NCI-H510A treated with DMSO at 0.1 percent for 48 hours (cell line): ENCODE measurements around the gene GABRB2.
A peak's percentile ranks its signal among the peaks of the same experiment; 100 is the strongest.
"Not testable (repeated sequence)": the region's sequence is repeated elsewhere in the genome, so short reads cannot be mapped to it uniquely, and the experiment has no call there.

ENCODE experiments used
- DNase-seq: peaks from one replicate; lab custom pipeline; 2025; lab: John Stamatoyannopoulos, UW

The GABRB2 gene

DNA sequence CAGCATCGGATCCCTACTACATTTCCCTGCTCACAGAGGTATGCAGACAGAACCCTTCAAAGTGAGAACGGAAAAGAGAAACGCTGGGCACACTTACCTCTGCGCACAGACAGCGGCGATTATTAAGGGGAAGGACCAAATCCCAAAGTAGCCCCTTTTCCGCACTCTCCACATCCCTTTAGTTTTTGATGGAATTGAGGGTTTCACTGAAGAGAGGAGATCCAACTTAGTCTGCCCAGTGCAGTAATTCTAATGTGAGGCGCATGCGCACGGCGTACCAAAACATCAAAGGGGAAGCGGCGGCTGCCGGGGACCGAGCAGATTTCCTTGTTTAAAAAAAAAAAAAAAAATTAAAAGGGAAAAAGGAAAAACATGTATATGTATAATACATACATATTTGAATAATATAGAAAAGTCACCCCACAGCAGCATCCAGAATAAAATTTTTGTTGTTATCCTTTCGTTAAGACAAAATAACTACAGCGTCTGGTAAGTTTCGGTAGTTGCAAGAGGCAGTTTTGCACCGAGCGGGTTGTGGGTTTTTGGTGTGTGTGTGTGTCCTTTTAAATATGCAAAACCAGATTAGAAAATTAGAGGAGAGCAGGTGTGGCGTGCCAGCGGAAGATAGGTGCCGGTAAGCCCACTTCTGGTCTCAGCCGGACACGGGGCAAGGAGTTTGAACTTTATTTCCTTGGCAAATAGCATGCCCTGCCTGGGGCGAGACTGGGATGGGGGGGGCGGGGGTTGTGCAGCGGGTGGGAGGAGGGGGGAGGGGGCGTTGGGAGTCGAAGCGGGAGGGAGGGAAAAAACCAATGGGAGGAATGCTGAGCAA lies at the start of gene GABRB2:
Gene GABRB2 (minus strand): TSS at position 256 of the 832 bp plus-strand sequence. CDS start 82 bp downstream, at position 174.
- peak; percentile 47 for DNase-seq

DNA sequence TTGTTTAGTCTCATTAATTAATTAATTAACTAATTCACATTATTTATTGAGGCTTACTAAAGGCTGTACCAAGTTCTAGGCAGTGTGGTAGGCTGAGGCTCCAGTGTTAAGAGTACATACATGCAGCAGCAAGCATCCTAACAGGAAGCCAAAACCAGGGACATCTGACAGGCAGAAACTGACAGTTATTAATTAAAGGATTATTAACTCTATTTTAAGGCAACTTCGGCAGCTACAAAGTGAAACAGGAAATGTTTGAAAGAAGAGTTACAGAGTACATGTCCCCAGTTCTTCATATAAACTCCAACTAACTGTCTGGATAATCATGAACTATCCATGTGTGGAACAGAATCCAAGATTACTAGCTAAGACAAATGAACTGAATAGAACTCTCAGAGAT lies 39.3 kb upstream of the GABRB2 start:
- no peak for DNase-seq

DNA sequence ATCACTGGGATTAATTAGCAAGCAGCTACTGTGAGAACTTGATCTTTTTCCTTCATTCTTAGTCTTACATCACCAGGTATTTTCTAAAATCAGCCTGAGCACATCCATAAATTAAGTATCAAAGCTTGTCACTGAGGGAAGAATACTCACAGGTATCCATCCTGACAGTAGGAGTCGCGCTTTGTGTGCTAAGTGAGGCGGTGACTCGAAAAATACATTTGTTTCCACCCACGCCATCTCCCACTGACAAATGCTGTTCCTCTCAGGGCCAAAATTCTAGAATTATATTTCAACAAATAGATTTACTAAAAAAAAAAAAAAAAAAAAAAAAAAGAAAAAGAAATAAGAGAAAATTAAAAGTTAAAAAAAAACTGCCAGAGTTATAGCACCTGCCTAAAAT lies 34.1 kb upstream of the GABRB2 start:
- DNase-seq: no peak

DNA sequence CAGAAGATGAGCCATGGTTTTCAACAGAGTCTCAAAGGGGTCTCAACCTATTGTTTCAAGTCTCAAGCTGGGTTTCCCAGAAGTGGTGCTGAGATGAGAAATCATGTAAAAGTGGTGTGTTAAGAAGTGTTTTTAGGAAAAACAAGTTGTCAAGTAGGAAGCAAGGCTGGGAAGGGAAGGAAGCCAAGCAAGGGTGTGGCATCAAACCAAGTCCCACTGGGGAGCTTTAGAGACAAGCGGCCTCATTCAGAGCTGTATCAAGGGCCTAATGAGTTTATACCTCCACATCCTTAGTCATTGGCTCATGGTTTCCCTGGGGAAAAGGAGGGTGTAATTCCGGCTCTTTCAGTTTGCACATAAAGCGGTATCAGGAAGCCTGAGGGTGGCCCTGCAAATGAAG lies 26.4 kb upstream of the GABRB2 start:
- no peak for DNase-seq

DNA sequence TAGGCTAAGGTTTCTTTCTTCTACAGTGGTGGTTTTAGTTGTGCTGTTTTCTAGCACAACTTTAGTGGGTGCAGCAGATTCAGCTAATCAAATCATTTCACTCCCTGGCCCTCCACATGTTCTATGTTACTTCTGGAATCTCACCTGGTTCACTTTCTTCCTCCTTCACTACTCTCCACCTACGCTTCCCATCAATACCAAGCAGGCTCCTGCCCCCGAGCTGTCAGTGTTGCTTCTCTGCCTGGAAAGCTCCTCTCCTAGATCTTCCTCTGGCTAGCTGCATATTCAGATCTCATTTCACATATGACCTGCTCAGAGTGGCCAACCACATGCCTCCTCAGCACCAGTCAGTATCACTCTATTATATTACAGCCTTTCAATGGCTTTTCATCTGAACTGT lies 19.6 kb upstream of the GABRB2 start:
- no peak for DNase-seq

DNA sequence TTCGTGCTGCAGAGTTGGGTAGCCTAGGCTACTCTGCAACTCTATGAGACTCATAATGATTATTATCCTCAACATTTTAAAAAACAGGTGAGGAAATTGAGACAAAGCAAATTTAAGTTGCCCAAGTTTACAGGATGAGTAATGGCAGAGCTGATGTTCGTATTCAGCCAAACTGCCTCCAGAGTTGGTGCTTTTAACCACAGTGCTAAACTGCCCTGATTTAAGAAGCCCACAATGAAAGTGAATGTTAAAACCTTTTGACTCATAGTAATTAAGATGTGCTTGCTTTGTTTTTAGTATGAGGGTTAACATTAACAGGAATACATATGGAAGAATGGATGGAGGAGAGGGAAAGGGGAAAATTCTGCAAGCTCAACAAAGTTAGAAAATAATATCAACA lies 15.9 kb upstream of the GABRB2 start:
- no peak for DNase-seq

DNA sequence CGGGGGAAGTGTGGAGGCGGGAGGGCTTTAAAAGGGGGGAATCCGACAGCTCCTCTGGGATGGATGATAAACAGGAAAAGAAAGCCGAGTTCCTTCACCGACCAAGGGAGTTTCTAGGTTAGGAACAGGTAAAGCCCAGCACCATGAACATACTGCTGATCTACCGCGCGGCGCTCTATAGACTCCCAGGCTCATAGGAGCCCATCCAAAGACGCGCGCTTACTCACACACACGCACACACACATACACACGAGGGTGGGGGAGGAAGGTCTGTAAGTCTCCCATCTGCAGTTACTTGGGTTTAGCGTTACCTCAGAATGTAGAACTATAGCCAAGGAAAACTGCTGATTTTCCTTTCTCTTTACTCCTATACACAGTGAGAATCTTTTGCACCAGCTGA lies 2.6 kb upstream of the GABRB2 start:
- DNase-seq: no peak

DNA sequence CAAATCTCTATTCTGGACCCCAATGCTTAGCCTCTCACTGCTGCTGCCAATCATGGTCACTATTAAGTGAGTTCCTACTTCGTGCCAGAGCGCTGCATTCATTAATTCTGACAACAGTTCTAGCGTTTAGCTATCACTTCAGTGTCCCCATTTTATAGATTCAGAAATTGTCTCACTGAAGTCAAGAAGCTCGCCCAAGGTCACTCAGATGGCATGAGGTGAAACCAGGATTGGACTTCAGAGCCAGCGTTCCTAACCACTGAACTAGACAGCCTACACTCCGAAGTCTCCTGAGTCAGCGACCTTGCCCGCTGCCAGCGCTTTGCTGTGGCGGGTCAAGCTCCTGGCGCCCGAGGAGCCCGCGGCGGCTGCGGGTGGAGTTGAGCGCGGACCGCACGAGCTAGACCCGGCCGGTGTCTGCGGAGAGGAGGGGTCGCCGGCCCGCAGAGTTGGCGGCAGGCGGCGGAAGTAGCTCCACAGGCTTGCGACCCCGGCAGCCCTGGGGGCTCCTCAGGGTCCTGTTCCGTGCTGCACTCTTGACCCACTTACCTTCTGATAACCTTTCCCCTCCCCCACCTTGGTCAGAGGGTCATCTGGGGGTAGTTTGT lies 2.1 kb upstream of the GABRB2 start:
- DNase-seq: no peak

DNA sequence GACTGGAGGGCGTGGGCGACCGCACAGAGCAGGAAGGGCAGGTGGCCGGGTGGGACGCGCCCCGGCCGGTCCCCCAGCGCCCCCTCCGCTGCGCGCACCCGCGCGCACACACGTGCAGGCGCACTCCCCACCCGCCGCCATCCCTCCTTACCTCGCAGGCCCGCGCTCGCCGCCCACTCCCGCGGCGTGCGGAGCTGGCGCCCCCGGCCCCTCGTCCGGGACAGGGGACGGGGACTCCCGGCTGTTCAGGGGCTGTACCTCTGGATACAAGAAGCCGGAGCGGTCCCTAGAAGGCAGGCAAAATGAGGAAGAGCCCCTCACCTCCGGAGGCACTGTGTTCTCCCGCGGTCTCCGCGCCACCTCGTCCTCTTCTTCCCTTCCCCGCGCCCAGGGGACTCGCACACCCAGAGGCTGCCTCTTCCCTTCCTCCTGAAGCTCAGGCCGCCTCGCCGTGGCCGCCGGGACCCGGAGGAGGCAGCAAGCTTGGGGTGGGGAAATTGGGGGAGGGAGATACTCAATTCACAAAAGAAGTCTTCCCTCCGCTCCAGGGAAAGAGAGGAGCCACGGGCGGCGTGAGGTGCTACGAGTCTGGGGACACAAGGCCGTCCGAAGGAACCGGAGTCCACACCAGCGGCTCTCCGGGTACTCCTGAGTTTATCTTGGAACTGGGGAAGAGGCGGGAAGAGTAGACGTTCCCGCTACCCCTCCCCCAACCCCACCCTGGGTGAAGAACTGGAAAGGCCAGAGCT lies 1.4 kb upstream of the GABRB2 start:
- no peak for DNase-seq

DNA sequence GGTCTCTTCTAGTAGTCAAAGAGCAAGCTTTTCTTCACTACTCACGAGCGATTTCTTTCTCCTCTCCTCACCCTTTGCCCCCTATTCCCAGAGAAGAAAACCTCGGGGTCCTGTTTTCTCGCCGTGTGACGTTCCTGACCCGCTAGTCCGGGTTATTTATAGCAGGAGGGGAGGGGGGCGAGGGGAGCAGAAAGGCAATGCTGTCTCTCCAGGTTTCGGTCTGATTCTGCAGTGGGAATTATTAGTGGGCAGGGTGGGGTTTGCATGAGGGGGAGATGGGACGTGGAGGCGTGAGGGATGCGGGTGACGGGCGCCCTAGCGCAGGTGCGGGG lies 847 bp upstream of the GABRB2 start:
- DNase-seq: no peak

DNA sequence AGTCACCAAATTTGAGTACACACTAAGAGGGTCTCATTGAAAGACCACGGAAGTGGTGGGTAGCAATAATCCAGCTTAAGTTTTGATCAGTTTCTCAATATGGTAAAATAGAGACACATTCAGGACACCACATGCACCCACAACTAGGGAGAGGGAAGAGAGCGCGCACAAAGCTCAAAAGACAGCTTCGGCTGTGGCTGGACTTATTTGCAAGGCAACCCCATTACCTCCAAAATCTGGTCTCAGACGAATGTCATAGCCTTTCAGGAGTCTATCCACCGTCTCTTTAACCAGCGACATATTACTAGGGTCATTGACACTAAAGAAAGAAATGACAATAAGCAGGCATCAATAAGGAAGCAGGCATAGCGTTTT lies 443 bp downstream of the GABRB2 start:
- DNase-seq: no peak

DNA sequence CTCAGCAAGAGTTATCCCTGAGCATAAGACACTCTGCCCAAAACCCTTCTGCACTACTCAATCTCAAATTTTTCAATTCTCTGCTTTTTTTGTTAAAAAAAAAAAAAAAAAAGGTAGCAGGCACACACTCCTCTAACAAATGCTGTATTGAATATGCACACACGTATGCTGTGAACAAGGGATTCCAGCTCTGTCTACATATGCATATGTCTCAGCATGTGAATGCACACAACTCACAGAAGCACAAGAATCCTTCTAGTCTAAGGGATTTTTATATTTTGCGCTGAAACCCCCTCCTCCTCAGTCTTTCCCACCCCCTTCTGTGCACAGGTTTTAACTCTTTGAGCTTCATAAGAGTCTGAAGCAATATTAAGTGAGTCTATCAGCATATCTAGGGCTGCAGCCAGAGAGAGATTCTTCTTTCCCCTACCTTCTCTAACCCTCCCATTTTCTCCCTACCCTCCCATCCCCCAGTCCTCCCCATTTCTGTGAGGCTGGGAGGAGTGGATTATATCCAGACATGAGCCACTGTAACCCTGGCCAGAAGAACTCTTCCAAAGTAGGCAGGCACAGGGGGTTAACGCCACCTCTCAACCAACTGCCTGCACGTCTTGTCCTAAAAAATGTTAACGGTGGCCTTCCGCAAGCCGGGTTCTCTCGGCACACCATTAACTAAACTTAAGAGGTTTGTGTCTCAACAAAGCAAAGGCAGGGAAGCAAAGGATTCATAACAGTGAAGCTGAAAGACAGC lies 1.0 kb downstream of the GABRB2 start:
- no peak for DNase-seq

DNA sequence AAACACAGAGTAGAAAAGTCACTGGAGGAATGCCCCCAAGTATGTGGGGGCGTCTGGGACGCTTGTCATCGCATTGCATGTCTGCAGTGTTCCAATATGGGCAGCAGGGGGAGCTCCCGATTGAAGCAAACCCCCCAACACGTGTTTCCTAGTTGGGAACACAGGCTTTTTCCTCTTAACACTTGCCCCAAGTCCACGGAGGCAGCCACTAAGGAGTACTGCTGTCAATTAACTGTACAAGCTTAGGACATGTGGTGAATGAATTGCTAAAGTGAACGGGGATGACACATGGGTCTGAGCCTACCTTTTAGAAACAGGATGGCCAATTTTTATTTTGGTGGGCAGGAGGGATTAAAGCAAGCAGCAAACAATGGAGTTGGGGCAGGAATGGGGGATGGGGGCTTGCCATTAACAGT lies 2.2 kb downstream of the GABRB2 start:
- DNase-seq: peak; percentile 4

DNA sequence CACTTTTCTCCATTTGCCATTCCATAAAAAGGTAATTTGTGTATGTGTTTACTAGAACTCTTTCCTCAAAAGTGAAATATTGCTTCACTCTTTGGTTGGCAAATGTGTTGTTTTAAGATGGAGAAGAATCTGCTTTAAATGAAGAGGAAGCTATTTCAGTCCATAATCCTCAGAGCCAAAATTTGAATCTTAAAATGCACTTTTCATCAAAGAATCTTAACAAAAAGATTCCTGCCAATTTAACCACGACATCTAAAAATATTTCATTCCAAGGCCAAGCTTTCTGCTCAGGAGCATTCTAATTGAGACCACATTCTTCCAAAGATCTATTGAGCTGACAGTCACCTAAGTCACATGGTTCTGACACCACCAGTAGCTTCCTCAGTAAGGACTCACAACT lies 7.5 kb downstream of the GABRB2 start:
- no peak for DNase-seq

DNA sequence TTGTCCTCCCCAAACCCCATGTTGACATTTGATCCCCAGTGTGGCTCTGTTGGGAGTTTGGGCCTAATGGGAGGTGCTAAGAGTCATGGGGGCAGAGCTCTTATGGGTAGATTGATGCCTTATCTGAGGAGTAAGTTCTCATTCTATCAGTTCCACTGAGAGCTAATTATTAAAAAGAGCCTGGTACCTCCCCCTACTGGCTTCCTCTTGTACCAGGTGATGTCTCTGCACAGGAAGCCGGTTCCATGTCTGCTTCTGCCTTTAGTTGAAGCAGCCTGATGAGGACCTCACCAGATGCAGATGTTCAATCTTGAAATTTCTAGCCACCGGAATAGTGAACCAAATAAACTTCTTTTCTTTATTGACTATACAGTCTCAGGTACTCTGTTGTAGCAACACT lies 10.8 kb downstream of the GABRB2 start:
- no peak for DNase-seq

DNA sequence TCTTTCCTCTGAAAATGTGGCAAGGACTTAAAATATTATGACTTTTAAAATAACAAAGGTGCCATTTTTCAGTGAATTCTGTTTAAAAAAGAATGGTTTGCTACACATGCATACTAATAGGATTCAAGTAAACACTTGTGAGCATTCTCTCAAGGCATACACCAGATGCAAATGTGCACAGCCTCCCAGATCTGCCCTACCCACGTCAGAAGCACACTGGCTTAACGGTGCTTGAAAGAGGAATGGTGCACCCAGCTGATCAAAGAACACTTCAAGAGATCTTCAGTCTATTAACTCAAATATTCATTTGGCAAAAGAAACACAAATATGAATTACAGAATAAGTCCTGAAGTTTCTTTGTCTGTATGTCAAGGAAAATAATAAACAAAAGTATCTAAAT lies 15.8 kb downstream of the GABRB2 start:
- DNase-seq: no peak

DNA sequence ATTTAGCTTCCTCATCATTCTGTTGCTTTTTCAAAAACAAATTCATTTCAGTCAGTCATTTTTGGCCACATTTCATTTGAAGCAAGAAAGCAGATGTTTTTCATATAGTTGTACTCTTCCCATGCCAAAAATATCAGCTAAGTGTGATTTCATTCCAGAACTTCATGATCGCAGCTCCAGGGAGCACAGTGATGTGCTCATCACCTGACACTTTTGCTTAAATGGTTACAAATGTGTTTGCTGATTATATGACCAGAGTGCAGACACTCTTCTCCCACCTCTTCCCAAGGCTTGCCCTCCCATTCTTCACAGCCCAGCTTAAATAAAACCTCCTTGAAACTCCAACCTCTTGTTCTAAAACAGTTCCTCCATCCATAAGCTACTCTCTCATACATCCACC lies 32.6 kb downstream of the GABRB2 start:
- DNase-seq: no peak

DNA sequence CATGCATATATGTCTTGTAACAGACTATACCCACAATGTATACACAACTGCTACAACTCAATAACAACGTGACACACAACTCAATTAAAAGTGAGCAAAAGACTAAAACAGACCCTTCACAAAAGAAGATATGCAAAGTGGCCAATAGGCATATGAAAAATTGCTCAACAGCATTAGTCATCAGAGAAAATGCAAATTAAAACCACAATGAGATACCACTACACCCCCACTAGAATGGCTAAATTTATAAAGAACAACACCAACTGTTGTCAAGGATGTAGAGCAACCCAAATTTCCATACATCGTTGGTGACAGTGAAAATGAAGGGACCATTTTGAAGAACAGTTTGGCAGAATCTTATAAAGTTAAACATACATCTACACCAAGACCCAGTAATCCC lies 38.9 kb downstream of the GABRB2 start:
- DNase-seq: no peak

DNA sequence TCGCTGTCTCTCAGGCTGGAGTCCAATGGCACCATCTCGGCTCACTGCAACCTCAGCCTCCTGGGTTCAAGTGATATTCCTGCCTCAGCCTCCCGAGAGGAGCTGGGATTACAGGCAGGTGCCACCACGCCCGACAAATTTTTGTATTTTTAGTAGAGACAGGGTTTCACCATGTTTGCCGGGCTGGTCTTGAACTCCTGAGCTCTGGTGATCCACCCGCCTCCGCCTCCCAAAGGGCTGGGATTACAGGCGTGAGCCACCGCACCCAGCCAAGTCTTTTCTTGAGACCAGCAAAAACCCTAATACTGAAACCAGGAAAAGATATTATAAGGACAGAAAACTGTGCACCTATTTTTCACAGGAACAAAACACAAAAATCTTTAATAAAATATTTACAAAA lies 41.4 kb downstream of the GABRB2 start:
- not testable (repeated sequence) for DNase-seq

DNA sequence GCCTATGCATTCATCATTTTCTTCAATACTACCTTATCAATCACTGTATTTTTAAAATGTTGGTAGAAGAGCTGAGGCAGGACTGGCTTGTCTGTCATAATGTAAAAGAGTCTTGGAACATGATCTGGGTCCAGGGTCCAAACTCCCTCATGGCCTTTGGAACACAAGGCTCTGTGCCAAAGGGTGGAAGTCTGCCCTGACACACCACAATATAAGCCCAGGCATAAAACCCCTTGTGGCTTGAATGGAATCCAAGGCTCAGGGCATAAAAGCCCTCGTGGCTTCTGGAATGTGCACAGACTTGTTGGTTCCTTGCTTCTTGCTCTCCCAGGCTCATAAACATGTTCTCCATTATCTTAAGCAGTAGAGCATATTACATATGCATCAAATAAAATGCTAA lies 48.0 kb downstream of the GABRB2 start:
- no peak for DNase-seq

DNA sequence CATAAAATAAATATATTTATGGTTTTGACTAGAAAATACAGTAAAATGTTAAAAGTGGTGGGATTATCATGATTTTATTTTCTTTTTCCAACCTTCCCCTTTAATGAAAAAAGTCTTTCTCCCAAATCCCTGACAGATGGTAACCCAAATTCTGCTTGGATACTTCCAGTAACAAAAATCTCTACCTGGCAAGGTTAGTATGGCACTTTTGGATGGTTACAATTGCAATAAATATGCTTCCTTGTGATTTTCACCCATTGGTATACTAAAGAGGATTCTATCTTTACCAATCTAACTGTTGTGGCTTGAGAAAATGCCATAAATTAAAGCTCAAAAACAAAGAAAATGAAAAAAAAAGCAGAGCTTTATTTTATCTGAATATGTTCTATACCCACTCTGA lies 62.8 kb downstream of the GABRB2 start:
- DNase-seq: no peak

DNA sequence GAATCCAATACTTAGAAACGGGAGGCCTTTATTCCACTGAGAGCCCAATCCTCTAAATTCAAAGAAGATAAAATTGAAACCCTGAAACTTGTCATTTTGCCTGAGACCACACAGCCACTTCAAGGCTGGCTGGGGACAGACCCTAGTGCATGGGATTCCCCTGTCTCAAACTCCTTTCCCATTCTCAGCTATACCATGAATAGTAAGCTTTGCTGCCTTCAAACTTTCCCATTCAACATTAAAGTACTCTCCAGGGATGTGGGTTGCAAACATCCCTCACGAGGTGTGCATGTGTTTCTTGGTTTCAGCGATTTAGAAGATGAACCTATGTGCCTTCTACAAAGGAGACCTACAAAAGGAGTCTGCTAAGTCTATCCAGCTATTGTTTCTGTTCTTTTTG lies 64.6 kb downstream of the GABRB2 start:
- DNase-seq: no peak
